Testis (tissue), 3 donors: ENCODE data around the gene SPRY1. TPM values are rescaled to one million over a fixed set of nuclear protein-coding genes. Genes with fewer than 3 reads are reported as not detected.
A peak's percentile ranks its signal among the peaks of the same experiment; 100 is the strongest.

ENCODE experiments used
- DNase-seq: peaks from one replicate; pipeline ENCODE4 v3.0.0-alpha.2; 2019
- H3K27ac ChIP-seq, 2 donors: fragments of 200-600 bp; sonication (generic); one replicate each; pipeline ENCODE4 v1.5.1; 2019
- H3K27me3 ChIP-seq: fragments of 200-600 bp; sonication (generic); one replicate; pipeline ENCODE4 v1.5.1; 2019
- H3K36me3 ChIP-seq: fragments of 200-600 bp; sonication (generic); one replicate; pipeline ENCODE4 v1.5.1; 2017; ENCODE audit warnings: low read depth; ENCODE audit errors: missing control alignments
- H3K4me1 ChIP-seq: fragments of 200-600 bp; sonication (generic); one replicate; pipeline ENCODE4 v1.5.1; 2019
- H3K4me3 ChIP-seq, 2 donors: fragments of 200-600 bp; sonication (generic); one replicate each; pipeline ENCODE4 v1.5.1; 2017 to 2019
- H3K9me3 ChIP-seq: fragments of 200-600 bp; sonication (generic); one replicate; pipeline ENCODE4 v1.5.1; 2017
- POLR2A ChIP-seq: fragments of 450-650 bp; IDR thresholded peaks from one replicate; pipeline ENCODE4 v1.6.1; 2017; ENCODE audit warnings: antibody characterized with exemption, mild to moderate bottlenecking, moderate library complexity
- WGBS, 2 donors: methylation state at CpG; one replicate each; pipeline ENCODE4 v1.1.5; 2018; 5-methylcytosine and 5-hydroxymethylcytosine counted together
- intact Hi-C: fragments of 100-400 bp; cut with DNase I; formaldehyde crosslinking; loops from one replicate; pipeline ENCODE4 v1.15.1; 2023; ENCODE audit warnings: low total_unique reads
- polyA plus RNA-seq: library from polyadenylated mRNA; stranded (reverse); fragments of 350-450 nt; fragmentation: Illumina TruSeq; extraction: RNeasy Lipid Tissue Mini Kit (QIAGEN cat#74804); gene quantifications from one replicate; pipeline ENCODE4 v1.2.3, GENCODE V29; 2014; ENCODE audit warnings: low read depth, low replicate concordance; ENCODE audit not compliant: insufficient read depth
- total RNA-seq, 2 donors: library from RNA; depleted of rRNA; stranded (reverse); fragments of >200 nt; gene quantifications; one replicate each; pipeline ENCODE4 v1.2.3, GENCODE V29; 2016
- TF ChIP-seq, protein P1 (sequence below), 3 experiments: fragments of 450-650 bp in 2 of 3; fragments of 200-600 bp in 1 of 3; sonication (generic) in 1 of 3; IDR thresholded peaks; one replicate each; pipeline ENCODE4 v1.5.1; 2016 to 2019; ENCODE audit warnings: antibody characterized with exemption in 3 of 3, mild to moderate bottlenecking in 2 of 3, moderate library complexity in 1 of 3

The SPRY1 gene
- total and polyA plus RNA-seq, 3 donors from 2014 or later, result 30.2 to 52.0 (median 36.0) TPM

DNA sequence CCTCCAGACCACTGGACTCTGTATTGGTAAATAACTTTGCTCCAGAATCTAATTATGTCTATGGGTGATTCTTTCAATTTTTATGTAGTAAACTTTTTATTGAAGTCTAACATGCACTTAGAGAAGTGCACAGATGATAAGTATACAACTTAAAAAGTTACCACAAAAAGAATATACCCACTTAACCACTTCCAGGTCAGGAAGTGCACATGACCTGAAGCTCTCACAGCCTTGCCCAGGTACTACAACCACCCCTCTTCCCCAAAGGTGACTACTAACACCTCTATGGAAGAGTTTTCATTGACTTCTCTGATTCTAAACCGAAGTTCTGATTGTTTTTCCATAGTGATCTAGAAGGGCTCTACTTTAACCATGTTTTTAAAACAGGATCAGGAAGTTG lies 43.6 kb upstream of the SPRY1 start:
- Histone ChIP-seq H3K4me1 (peaks cover 9% of the 10 kb centered on the region), H3K36me3 (no peaks in the 10 kb centered on the region), H3K9me3 (no peaks in the 10 kb centered on the region), H3K27me3 (no peaks in the 10 kb centered on the region), H3K4me3 (no peak overlapping the region), H3K27ac (peak overlapping the region in 1 of 2 donors; percentile 59)
- 96 to 98% methylated on average over 1 of the region's 1 CpG for WGBS, 2 donors
- DNase-seq, result no peak
- no peak for TF ChIP-seq POLR2A
- TF ChIP-seq, protein P1, sequence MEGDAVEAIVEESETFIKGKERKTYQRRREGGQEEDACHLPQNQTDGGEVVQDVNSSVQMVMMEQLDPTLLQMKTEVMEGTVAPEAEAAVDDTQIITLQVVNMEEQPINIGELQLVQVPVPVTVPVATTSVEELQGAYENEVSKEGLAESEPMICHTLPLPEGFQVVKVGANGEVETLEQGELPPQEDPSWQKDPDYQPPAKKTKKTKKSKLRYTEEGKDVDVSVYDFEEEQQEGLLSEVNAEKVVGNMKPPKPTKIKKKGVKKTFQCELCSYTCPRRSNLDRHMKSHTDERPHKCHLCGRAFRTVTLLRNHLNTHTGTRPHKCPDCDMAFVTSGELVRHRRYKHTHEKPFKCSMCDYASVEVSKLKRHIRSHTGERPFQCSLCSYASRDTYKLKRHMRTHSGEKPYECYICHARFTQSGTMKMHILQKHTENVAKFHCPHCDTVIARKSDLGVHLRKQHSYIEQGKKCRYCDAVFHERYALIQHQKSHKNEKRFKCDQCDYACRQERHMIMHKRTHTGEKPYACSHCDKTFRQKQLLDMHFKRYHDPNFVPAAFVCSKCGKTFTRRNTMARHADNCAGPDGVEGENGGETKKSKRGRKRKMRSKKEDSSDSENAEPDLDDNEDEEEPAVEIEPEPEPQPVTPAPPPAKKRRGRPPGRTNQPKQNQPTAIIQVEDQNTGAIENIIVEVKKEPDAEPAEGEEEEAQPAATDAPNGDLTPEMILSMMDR (IDR thresholded peaks at IDR 0.05), result no peak
- intact Hi-C loops, result no loop called here

GRCh38 chr4:123353656-123354055 lies 42.9 kb upstream of the SPRY1 start:
- Histone ChIP-seq H3K27ac (no peak overlapping the region), H3K27me3 (no peaks in the 10 kb centered on the region), H3K36me3 (no peaks in the 10 kb centered on the region), H3K9me3 (no peaks in the 10 kb centered on the region), H3K4me1 (peaks cover 9% of the 10 kb centered on the region), H3K4me3 (no peak overlapping the region)
- DNase-seq, result no peak
- intact Hi-C loops, result no loop called here
- TF ChIP-seq, protein P1 (IDR thresholded peaks at IDR 0.05), result no peak
- WGBS, 2 donors, result 90 to 94% methylated on average over 6 of the region's 6 CpGs

DNA sequence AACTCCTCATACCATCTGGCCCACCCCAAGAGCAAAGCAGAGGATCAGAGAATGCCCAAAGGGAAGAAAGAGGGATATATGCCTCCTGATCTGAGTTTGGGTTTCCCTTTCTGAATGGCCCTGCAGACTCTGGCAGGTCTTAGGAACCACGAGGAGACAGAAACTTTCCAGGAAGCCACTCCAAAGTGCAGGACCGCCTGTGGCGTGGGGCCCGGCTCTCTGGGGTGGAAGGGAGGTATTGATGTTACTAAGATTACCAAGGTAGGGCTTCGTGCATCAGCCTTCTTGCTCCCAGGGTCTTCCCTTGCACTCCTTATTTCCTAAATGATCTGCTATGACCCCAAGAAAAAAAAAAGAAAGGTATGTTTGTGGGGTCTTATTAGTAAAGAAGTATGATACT lies 41.9 kb upstream of the SPRY1 start:
- Histone ChIP-seq H3K4me3 (no peak overlapping the region), H3K27me3 (no peaks in the 10 kb centered on the region), H3K4me1 (peaks cover 8% of the 10 kb centered on the region), H3K9me3 (no peaks in the 10 kb centered on the region), H3K27ac (no peak overlapping the region), H3K36me3 (no peaks in the 10 kb centered on the region)
- DNase-seq, result no peak
- 90% methylated on average over 5 of the region's 5 CpGs for WGBS, 2 donors
- intact Hi-C loops, result no loop called here
- TF ChIP-seq POLR2A, result no peak
- TF ChIP-seq, protein P1 (IDR thresholded peaks at IDR 0.05), result no peak

- H3K4me3 ChIP-seq, result no peak overlapping the region
- 76 to 91% methylated on average over 7 of the region's 7 CpGs for WGBS, 2 donors
- TF ChIP-seq, protein P1 (IDR thresholded peaks at IDR 0.05), result no peak
- TF ChIP-seq POLR2A, result no peak
- intact Hi-C loops, result no loop called here
- H3K27me3 ChIP-seq, result no peaks in the 10 kb centered on the region
- DNase-seq, result no peak
- no peaks in the 10 kb centered on the region for H3K4me1 ChIP-seq
- no peak overlapping the region for H3K27ac ChIP-seq
- H3K36me3 ChIP-seq, result no peaks in the 10 kb centered on the region
- H3K9me3 ChIP-seq, result no peaks in the 10 kb centered on the region
Measured at GRCh38 chr4:123356921-123357320, 39.7 kb upstream of the SPRY1 start.

- 74 to 82% methylated on average over 4 to 5 of the region's 5 CpGs for WGBS, 2 donors
- Histone ChIP-seq H3K36me3 (no peaks in the 10 kb centered on the region), H3K27ac (no peak overlapping the region)
Measured at GRCh38 chr4:123359449-123360315, 36.9 kb upstream of the SPRY1 start.

More at GRCh38 chr4:123359449-123360315, 36.9 kb upstream of the SPRY1 start:
- Histone ChIP-seq H3K4me1 (no peaks in the 10 kb centered on the region), H3K9me3 (no peaks in the 10 kb centered on the region), H3K4me3 (no peak overlapping the region), H3K27me3 (no peaks in the 10 kb centered on the region)
- intact Hi-C loops, result no loop called here
- DNase-seq, result no peak
- TF ChIP-seq POLR2A, result no peak
- TF ChIP-seq, protein P1 (IDR thresholded peaks at IDR 0.05), result no peak
